GM18909 (cell line): Measurements from ENCODE around the gene ABHD8.

Experiments used
- ATAC-seq: cut with Tn5 transposase; IDR thresholded peaks from one replicate; pipeline ENCODE4 v1.9.1; 2021; ENCODE audit warnings: mild to moderate bottlenecking; ENCODE audit not compliant: unreplicated experiment, poor library complexity

ABHD8 gene

DNA sequence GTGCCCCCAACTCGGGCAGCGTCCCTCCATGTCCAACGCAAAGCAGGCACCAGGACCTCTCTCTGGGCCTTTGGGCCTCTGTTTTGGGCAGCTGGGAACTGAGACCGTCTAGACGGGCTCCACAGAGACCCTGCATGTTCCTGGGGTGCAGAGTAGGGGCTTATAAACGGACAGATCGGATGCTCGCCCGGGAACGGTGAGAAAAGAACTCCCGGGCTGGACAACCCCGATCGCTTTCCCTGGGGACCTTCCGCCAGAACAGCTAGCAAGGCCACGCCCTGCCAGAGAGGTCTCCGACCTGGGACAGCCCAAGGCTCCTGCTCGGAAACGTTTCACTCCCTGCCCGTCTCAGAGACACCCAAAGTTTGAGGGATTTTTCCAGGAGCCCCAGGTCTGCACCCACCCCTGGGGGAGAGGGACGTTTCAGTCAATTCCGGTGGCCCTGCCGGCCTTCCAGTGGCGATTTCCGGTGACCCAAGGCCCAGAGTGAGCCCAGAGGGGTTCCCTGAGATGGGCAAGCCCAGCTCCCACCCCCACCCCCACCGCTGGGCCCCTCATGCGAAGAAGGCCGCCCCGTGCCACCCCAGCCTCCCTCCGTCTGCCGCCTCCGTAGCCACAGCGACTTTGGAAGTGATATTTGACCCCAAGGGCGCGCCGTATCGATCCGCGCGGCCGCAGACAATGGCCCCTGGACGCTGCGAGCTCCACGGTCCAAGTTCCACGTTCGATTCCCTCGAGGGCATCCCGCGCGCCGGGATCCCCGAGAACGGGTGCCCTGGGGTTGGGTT, 59.2 kb downstream of the ABHD8 start:
- no peak for ATAC-seq

DNA sequence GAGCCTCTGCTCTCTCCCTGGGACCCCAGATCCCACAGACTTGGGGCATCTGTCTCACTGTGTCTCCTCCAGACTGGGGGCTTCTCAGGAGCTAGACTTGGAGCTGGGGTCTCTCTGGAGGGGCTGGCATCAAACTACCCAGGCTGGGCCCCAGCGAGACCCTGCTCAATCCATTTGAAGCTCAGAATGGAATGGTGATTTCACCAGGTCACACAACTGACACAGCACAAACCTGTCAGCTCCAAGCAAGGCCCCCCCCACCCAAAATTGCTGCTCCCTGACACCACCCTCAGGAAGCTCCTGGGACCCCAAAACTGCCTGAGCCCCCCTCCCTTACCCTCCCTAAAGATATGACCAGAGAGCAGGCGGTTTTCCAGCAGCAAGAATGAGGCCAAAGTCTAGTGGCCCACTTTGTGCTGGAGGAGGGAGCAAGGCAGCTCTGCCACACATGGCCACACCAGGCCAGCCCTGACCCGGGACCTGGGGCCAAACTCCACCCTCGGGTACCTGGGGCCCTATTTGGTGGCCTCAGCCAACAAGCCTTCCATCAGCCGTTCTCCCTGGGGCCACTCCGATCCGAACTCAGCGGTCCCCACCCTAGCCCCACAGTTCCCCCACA, 59.9 kb downstream of the ABHD8 start:
- no peak for ATAC-seq

DNA sequence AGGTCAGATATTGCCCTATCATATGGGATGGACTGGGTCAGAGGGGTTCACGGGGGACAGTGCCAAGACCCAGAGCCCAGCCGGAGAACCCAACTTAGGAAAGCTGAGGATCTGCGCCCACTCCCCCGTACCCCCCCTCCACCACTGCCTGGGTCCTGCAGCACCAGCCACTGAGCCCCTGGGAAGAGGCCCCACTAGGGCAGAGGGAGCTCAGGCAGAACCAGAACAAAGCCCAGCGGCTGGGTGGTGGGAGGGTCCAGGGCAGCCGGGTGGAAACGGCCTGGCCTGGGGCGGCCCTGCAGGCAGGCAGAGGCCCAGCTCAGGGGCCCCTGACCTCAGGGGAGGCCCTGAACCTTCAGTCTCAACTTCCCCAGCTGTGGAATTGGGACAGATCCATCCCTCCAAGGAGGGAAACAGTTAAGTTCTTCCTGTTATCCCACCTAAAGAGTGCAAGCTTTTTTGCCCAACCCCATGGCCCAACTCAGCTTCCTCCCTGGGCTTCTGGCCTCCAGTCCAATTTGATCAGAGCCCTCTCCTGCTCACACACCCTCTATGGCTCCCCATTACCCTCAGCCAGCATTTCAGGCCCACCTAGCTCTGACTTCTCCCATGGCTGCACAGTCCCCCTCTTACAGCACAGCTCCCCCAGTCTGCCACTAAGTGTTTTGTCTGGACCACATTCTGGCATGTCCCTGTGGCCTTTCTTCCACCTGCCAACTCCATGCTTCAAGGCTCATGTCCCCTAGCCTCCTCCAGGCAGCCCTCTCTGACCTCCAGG, 60.6 kb downstream of the ABHD8 start:
- ATAC-seq, result no peak
